ENCODE results near the gene EIF2AK3. TPM values are rescaled to one million over a fixed set of nuclear protein-coding genes. Genes with fewer than 3 reads are reported as not detected.

Gene EIF2AK3
- total RNA-seq, 1 donor from 2014 or later, result 27.1 TPM

- DNase-seq (ENCODE audit: low read depth) (no peak), FAIRE-seq (no peak)
- no peaks in the 10 kb centered on the region for H4K20me1 ChIP-seq (ENCODE audit: insufficient read depth, low read length)
- no peak overlapping the region for H3K27ac ChIP-seq (ENCODE audit: low read depth, low read length)
- no peak overlapping the region for H3K4me2 ChIP-seq (ENCODE audit: low read length)
- no peaks in the 10 kb centered on the region for H3K9me3 ChIP-seq (ENCODE audit: insufficient read depth, low read depth, low read length)
- Mint-ChIP-seq H3K9me3 (ENCODE audit: unreplicated experiment) (peaks cover 27% of the 10 kb centered on the region), H3K4me1 (ENCODE audit: low read depth, unreplicated experiment) (peaks cover 30% of the 10 kb centered on the region), H3K27ac (ENCODE audit: unreplicated experiment) (no peak overlapping the region), H3K27me3 (ENCODE audit: low read depth, unreplicated experiment) (no peaks in the 10 kb centered on the region), H3K36me3 (ENCODE audit: low read depth, unreplicated experiment) (peaks cover 5% of the 10 kb centered on the region), H3K4me3 (ENCODE audit: unreplicated experiment) (no peak overlapping the region)
- no peak overlapping the region for H2AFZ ChIP-seq (ENCODE audit: low read depth, low read length)
- H3K9ac ChIP-seq (ENCODE audit: low read length), result no peak overlapping the region
- H3K79me2 ChIP-seq (ENCODE audit: insufficient read depth, low read length), result no peaks in the 10 kb centered on the region
- no peak for TF ChIP-seq EZH2 (IDR thresholded peaks at IDR 0.05; ENCODE audit: insufficient read depth, low read length)
- TF ChIP-seq CTCF (IDR thresholded peaks at IDR 0.05; ENCODE audit: insufficient read depth, low read depth, low read length), result no peak
- H3K4me3 ChIP-seq (ENCODE audit: insufficient read depth, low read depth, low read length), result no peak overlapping the region
- peaks cover 3% of the 10 kb centered on the region for H3K27me3 ChIP-seq (ENCODE audit: insufficient read depth, low read length)
- no peaks in the 10 kb centered on the region for H3K36me3 ChIP-seq (ENCODE audit: insufficient read depth, low read length)
- H3K4me1 ChIP-seq (ENCODE audit: insufficient read depth, low read length), result peaks cover 8% of the 10 kb centered on the region
Measured at GRCh38 chr2:88641330-88641729, 14.1 kb upstream of the EIF2AK3 start.

DNA sequence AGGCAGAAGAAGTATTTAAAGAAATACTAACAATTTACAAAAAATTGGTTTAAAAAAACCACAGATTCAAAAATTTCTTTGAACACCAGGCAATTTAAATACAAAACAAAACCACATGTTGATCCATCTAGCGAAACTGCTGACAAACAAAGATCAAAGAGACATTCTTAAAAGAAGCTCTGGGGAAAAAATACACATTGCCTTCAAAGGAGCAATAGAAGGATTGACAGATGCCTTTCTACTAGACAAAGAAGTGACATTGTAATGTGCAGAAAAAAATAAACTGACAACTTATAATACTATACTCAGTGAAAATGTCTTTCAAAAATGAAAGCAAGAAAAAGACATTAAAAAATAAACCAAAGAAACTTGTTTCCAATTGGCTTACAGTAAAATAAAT is 12.6 kb upstream of the EIF2AK3 start:
- no peaks in the 10 kb centered on the region for H3K79me2 ChIP-seq (ENCODE audit: insufficient read depth, low read length)
- H3K4me3 Mint-ChIP-seq (ENCODE audit: unreplicated experiment), result no peak overlapping the region
- H3K4me3 ChIP-seq (ENCODE audit: insufficient read depth, low read depth, low read length), result no peak overlapping the region
- no peak overlapping the region for H3K9ac ChIP-seq (ENCODE audit: low read length)
- DNase-seq (ENCODE audit: low read depth), result no peak
- peaks cover 18% of the 10 kb centered on the region for H3K4me1 Mint-ChIP-seq (ENCODE audit: low read depth, unreplicated experiment)
- no peaks in the 10 kb centered on the region for H3K9me3 ChIP-seq (ENCODE audit: insufficient read depth, low read depth, low read length)
- H3K9me3 Mint-ChIP-seq (ENCODE audit: unreplicated experiment), result peaks cover 25% of the 10 kb centered on the region
- no peak overlapping the region for H3K27ac Mint-ChIP-seq (ENCODE audit: unreplicated experiment)
- peaks cover 5% of the 10 kb centered on the region for H3K36me3 Mint-ChIP-seq (ENCODE audit: low read depth, unreplicated experiment)
- no peak overlapping the region for H3K4me2 ChIP-seq (ENCODE audit: low read length)
- no peak for FAIRE-seq
- H3K27me3 ChIP-seq (ENCODE audit: insufficient read depth, low read length), result peaks cover 3% of the 10 kb centered on the region
- no peaks in the 10 kb centered on the region for H3K36me3 ChIP-seq (ENCODE audit: insufficient read depth, low read length)
- no peaks in the 10 kb centered on the region for H4K20me1 ChIP-seq (ENCODE audit: insufficient read depth, low read length)
- peaks cover 8% of the 10 kb centered on the region for H3K4me1 ChIP-seq (ENCODE audit: insufficient read depth, low read length)
- no peaks in the 10 kb centered on the region for H3K27me3 Mint-ChIP-seq (ENCODE audit: low read depth, unreplicated experiment)
- no peak overlapping the region for H2AFZ ChIP-seq (ENCODE audit: low read depth, low read length)
- TF ChIP-seq EZH2 (IDR thresholded peaks at IDR 0.05; ENCODE audit: insufficient read depth, low read length), result no peak
- H3K27ac ChIP-seq (ENCODE audit: low read depth, low read length), result no peak overlapping the region

- no peak overlapping the region for H3K9ac ChIP-seq (ENCODE audit: low read length)
- no peak overlapping the region for H2AFZ ChIP-seq (ENCODE audit: low read depth, low read length)
- peaks cover 5% of the 10 kb centered on the region for H3K36me3 Mint-ChIP-seq (ENCODE audit: low read depth, unreplicated experiment)
- no peak overlapping the region for H3K4me3 Mint-ChIP-seq (ENCODE audit: unreplicated experiment)
- no peaks in the 10 kb centered on the region for H4K20me1 ChIP-seq (ENCODE audit: insufficient read depth, low read length)
- no peak overlapping the region for H3K27ac ChIP-seq (ENCODE audit: low read depth, low read length)
- no peaks in the 10 kb centered on the region for H3K9me3 ChIP-seq (ENCODE audit: insufficient read depth, low read depth, low read length)
- H3K4me3 ChIP-seq (ENCODE audit: insufficient read depth, low read depth, low read length), result no peak overlapping the region
- no peak for FAIRE-seq
- H3K4me1 ChIP-seq (ENCODE audit: insufficient read depth, low read length), result peaks cover 8% of the 10 kb centered on the region
- H3K36me3 ChIP-seq (ENCODE audit: insufficient read depth, low read length), result no peaks in the 10 kb centered on the region
- no peaks in the 10 kb centered on the region for H3K79me2 ChIP-seq (ENCODE audit: insufficient read depth, low read length)
- H3K4me2 ChIP-seq (ENCODE audit: low read length), result peak overlapping the region; percentile 33
- no peaks in the 10 kb centered on the region for H3K27me3 Mint-ChIP-seq (ENCODE audit: low read depth, unreplicated experiment)
- DNase-seq (ENCODE audit: low read depth), result peak; percentile 67
- peaks cover 11% of the 10 kb centered on the region for H3K4me1 Mint-ChIP-seq (ENCODE audit: low read depth, unreplicated experiment)
- no peak overlapping the region for H3K27ac Mint-ChIP-seq (ENCODE audit: unreplicated experiment)
- peaks cover 3% of the 10 kb centered on the region for H3K27me3 ChIP-seq (ENCODE audit: insufficient read depth, low read length)
- TF ChIP-seq CTCF (IDR thresholded peaks at IDR 0.05; ENCODE audit: insufficient read depth, low read depth, low read length), result no peak
- H3K9me3 Mint-ChIP-seq (ENCODE audit: unreplicated experiment), result peaks cover 21% of the 10 kb centered on the region
Measured at GRCh38 chr2:88638743-88639142, 11.5 kb upstream of the EIF2AK3 start.

Measured in astrocyte (in vitro differentiated cells and primary cell).